Measurements from ENCODE around the gene DNASE1.

The DNASE1 gene

GRCh38 chr16:3696425-3697218 is 42.1 kb downstream of the DNASE1 start:
- no peak for DNase-seq (ENCODE audit: low spot score)

- DNase-seq (ENCODE audit: low spot score), result no peak
Measured at GRCh38 chr16:3698941-3699340, 44.5 kb downstream of the DNASE1 start.

- DNase-seq (ENCODE audit: low spot score), result no peak
Measured at GRCh38 chr16:3701531-3701930, 47.0 kb downstream of the DNASE1 start.

- no peak for DNase-seq (ENCODE audit: low spot score)
Measured at GRCh38 chr16:3702082-3702481, 47.6 kb downstream of the DNASE1 start.

- no peak for DNase-seq (ENCODE audit: low spot score)
Measured at GRCh38 chr16:3706253-3707012, 51.9 kb downstream of the DNASE1 start.
